NCI-H1436 (cell line): ENCODE data around the gene SLC22A7.
"Not testable (repeated sequence)": the region's sequence is repeated elsewhere in the genome, so short reads cannot be mapped to it uniquely, and the experiment has no call there.

ENCODE experiments used
- DNase-seq: peaks from one replicate; lab custom pipeline; 2025; lab: John Stamatoyannopoulos, UW

The SLC22A7 gene

DNA sequence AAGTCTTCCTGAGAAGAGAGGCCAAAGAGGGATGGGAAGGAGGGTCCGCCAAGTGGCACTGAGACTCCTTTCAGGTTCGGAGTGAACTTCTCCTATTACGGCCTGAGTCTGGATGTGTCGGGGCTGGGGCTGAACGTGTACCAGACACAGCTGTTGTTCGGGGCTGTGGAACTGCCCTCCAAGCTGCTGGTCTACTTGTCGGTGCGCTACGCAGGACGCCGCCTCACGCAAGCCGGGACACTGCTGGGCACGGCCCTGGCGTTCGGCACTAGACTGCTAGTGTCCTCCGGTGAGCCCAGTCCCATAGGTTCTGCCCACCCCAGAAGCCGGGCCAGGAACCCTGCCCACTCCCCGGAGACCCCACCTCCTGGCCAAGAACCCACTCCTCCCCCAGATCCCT lies 4.1 kb downstream of the SLC22A7 start:
- DNase-seq: no peak

GRCh38 chr6:43303006-43303405 lies 4.9 kb downstream of the SLC22A7 start:
- not testable (repeated sequence) for DNase-seq

GRCh38 chr6:43303751-43304331 lies 5.8 kb downstream of the SLC22A7 start:
- DNase-seq: no peak

DNA sequence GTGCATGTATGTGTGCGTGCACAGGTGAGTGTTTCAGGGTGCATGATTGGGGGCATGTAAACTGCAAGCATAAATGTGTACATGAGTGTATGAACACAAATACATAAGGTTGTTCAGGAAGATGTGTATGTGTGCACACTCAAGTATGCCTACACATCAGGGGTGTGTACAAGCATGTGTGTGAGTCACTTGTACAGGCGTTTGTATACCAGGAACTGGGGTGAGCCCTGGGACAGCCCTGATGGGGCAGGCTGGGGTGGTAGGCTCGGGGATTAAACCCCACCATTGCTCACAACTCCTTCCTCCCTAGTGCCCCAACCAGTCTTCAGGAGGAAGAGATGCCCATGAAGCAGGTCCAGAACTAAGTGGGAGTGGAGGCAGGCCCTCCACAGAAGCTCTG lies 6.3 kb downstream of the SLC22A7 start:
- no peak for DNase-seq

DNA sequence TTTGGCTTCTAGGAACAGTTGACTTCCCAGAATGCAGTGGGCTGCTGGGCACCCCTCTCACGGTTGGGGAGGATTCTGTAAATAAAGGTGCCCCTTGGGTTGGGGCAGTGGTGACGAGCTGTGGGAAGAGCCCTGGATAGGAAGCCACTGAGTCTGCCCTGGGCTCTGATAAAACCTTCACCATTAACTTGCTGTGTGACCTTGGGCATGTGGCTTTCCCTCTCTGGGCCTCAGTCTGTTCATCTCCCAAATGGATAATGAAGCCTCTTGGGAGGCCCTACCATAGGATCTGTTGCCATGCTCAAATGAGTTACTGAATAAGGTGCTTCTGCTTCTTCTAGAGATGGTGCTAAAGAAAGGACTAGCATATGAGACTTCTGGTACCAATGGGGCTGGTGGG lies 6.8 kb downstream of the SLC22A7 start:
- DNase-seq: no peak

DNA sequence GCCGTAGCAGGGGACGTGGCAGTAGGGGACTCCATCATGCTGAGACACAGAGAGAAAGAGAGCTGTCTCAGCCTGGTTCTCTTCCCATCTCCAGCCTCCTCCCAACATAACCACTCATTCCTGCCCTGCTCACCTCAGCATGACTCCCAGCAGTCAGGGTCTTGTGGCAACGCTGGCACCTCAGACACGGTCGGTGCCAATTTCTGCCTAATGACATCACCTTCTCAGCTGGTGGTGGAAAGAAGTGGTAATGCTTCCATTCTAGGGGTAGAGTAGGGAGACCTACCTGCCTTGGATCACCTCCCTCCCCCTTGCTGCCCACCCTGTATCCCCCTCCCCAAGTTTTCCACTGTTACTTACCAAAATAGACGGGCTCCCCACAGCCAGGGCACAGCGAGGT lies 8.0 kb downstream of the SLC22A7 start:
- no peak for DNase-seq

DNA sequence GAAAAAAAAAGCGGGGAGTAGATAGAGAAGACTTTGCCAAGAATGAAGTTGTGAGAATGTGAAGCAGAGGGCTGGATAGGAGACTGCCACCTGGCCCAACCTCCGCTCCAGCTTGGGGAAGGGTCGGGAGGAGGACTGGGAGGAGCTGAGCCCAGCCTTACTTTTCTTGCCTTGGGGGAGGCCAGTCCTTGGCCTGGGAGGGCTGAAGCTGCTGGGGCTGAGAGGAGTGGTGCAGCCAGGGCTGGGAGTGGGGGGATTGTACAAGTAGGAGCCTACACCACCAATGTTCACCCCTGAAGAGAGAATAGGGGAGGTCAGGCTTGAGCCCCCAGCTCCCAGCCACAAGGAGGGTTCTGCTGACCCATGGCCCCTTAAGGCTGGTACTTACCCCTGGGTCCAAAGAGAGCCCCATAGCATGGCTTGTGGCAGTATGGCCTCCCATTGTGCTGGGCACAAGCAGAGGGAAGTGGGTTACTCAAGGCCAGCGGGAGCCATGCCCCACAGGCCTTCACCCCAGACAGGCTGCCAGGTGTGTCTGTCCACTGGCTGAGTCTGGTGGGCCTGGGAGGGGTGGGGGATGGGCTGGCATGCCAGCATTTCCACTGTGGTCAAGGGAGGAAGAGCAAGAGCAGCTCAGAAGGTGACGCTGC lies 9.5 kb downstream of the SLC22A7 start:
- no peak for DNase-seq

DNA sequence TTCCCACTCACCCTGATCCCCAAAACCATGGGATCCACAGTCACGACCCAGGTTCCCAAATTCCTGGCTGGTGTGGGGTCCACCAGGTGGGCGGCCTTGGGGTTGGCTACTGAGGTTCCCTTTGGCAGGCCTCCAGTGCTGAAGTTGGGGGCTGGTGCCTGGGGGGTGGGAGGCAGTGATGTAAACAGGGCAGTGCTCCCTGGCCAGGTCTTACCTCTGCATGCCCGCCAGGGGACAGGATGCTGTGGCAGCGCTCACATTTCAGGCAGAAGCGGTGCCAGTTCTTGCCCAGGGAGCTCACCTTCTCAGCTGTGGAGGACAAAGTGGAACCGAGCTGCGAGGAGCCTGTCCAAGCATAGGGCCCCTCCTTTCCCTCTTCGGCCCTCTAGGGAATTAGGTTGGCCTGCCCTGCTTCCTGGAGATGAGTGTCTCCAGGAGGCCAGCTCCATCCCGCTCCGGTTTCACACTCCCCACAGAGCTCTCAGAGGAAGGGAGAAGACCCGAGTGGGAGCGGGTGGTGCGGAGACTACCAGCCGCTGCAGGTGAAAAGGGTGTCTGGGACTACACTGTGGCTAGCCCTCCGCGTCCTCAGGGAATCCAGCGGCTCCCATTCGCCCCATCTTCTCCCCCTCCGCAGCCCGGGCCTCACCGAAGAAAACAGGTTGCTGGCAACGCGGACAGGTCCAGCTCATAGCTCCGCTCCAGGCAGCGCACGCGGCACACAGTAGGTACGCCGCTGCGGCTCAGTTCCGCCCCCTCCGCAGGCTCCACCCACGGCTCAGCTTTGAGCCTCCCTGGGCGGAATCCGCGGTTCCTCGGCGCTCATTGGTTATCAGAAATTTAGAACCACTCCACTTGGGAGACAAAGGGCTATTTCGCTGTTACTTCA lies 10.3 kb downstream of the SLC22A7 start, which contains the start of gene CRIP3:
CRIP3 (minus strand) TSS at position 726 of the 889 bp plus-strand sequence; CDS start at position 692, 34 bp downstream.
- peak; percentile 49 for DNase-seq

DNA sequence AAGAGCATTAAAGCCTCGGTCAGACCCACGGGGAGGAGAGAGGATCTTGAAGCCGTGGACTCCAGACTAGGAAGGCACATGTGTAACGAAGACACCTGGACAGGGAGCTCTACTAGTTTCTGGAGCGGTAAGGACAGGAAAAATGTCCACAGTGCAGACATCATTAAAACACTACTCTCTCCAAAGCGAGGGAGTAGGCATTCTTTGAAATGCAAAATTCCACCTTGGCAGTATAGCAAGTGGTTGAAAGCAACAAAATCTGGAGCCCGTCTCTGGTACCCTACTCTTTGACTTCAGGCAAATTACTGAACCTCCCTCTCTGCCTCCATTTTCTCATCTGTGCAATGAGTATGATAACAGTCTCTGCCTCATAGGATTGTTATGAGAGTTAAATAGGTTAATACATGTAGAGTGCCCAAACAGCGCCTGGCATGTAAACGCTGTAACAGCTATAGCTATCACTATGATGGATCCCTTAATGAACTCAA lies 11.0 kb downstream of the SLC22A7 start:
- DNase-seq: no peak

DNA sequence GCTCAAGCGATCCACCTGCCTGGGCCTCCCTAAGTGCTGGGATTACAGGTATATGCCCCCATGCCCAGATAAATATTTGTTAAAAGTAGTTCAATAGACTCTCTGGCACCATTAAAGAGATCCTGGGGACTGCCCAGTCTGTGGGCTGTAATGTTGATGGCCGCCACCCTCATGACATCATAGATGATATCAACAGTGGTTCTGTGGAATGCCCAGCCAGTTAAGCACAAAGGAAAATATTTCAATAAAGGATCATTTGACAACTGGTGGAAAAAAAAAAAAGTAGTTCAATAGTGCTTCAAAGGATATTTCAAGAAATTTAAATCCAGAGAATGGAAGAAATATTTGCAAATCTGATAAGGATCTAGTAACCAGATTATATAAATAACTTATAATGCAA lies 12.1 kb downstream of the SLC22A7 start:
- DNase-seq: no peak

- DNase-seq: no peak
Measured at GRCh38 chr6:43310624-43311023, 12.6 kb downstream of the SLC22A7 start.

- DNase-seq: no peak
Measured at GRCh38 chr6:43311666-43312065, 13.6 kb downstream of the SLC22A7 start.

- no peak for DNase-seq
Measured at GRCh38 chr6:43313813-43314212, 15.8 kb downstream of the SLC22A7 start.

DNA sequence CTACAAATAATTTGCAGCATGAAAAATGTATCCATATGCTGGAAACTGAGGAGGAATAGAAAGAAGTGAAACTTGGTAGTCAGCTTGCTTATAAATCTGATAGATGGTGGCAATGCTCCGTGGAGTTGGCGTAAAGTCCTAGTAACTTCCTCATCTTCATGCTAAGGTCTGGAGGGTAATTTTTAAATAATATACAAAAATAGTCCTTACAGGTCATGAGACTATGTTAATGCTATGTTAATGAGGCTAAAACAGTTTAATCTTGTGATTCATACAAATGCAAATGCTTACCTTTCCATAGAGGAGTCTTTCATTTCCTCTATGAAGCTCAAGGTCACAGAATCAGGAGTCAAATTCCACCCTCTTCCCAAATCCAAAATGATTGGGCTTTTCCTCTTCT lies 20.0 kb downstream of the SLC22A7 start:
- no peak for DNase-seq

DNA sequence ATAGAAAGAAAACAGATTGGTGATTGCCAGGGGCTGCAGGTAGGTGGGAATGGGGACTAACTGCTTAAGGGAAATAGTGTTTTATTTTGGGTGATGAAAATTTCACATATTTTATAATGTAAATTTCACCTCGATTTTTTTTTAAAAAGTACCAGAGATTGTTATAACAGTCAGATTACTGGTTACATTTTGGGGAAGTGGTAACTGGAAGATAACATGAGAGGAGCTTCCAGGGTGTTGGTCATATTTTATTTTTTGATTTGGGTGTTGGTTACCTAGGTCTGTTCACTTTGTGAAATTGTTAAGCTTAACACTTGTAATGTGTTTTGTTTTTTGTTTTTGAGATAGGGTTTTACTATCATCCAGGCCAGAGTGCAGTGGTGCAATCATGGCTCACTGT lies 27.8 kb downstream of the SLC22A7 start:
- DNase-seq: no peak

- DNase-seq: no peak
Measured at GRCh38 chr6:43328528-43328927, 30.5 kb downstream of the SLC22A7 start.

DNA sequence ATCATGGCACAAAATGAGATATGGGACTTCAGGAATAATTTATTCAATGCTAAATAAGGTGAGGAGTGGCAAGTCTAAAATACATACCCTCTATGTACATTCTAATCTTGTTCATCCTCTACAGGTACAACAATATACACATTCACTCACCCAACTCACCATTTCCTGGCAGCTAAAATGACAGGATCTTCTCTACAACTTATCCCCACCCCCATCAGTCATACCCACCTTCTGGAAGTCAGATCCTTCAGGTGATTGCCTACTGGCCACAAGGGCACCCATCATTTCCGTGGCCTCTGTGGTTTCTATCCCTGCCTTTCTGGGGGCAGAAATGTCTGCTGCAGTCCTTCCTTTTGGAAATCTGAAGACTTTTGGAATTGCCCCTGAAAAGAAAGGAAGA lies 33.4 kb downstream of the SLC22A7 start:
- DNase-seq: no peak

- DNase-seq: no peak
Measured at GRCh38 chr6:43331891-43332290, 33.8 kb downstream of the SLC22A7 start.

DNA sequence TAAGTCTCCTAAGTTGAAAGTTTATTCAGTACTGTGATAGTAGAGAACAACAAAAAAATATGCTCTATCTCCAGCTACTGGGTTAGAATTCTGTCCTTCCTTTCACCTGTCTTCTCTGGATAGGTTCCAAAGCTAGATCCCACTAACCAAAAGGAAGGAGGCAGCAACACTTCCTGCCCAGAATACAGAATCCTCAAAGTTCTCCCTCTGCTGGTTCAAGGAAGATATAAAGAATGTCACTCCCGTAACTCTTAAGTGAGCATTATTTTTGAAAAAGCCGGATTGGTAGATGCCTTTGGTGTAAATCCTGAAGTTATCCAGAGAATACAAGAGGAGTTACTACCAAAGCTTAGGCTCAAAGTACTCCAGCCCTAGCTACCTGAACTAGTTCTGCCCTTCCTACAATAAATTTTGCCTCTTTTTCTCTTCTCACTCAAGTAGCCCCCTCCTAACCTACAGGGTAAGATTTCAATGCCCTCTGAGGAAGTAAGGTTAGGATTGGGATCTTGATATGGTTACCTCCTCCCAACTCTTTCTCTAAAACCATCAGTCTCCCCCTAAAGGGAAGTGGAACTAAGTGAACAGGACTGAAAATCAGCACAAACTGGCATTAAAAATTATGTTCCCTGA lies 36.5 kb downstream of the SLC22A7 start:
- peak; percentile 24 for DNase-seq

DNA sequence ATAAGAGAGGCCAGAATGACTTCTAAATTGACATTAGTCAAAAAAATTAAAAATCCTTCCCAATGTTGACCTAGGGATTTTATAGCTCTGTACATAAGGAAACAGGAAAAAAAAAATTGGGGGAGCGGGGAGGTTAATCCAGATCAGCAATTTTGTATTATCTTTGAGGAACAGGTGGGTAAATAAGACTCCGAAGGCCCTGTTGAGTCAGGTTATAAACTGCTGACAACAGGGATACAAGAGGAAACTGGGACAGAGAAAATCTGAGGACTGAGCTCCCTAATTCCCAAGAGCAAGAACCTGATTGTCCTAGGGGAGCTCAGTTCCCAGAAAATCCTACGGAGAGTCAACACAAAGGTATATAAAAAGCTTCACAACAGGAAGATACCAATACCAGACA lies 37.4 kb downstream of the SLC22A7 start:
- DNase-seq: no peak

- DNase-seq: no peak
Measured at GRCh38 chr6:43336382-43336781, 38.3 kb downstream of the SLC22A7 start.

DNA sequence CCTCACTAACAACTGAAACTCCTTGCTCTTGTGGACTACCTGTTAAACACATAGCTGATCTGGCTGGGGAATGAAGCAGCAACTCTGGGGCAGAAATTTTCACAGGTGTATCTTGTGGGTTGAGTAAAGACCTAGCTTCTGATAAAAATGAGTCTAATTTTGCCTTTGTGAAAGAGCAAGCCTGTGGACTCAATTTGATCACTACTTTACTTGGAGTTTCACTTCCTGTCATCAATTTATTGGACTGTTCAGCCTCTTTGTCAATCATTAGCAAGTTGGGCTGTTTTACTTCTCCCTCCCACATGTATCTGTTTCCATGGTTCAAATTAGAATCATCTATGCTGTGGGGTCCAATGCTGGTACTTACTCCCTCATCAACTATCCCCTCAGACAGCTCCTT lies 40.2 kb downstream of the SLC22A7 start:
- DNase-seq: no peak
